GM12878 (cell line): ENCODE data around the gene REEP3. TPM values are rescaled to one million over a fixed set of nuclear protein-coding genes. Genes with fewer than 3 reads are reported as not detected.

ENCODE experiments used
- ATAC-seq: fragments of 200-7000 bp; cut with Tn5 transposase; 3 replicates; pipeline ENCODE4 v1.9.1; 2020; ENCODE audit warnings: mild to moderate bottlenecking, moderate library complexity
- BruUV-seq: library from RNA; stranded (reverse); fragments of 400-500 nt; replicated peaks from 2 replicates; lab custom pipeline; 2021; lab: Mats Ljungman, UMichigan
- CTCF ChIA-PET: fragments of 300-600 bp; sonication (Branson Sonifier 250); formaldehyde crosslinking; extraction: SDS; loops from one replicate; lab custom pipeline; 2021; ENCODE audit warnings: inconsistent platforms; lab: Yijun Ruan, JAX
- POLR2A ChIA-PET: fragments of 350-600 bp; formaldehyde crosslinking; extraction: SDS; loops from one replicate; lab custom pipeline; 2021; ENCODE audit warnings: inconsistent platforms; lab: Charles Lee
- RAD21 ChIA-PET: fragments of 300-600 bp; sonication (Branson Sonifier 250); formaldehyde crosslinking; loops from one replicate; lab custom pipeline; 2023; ENCODE audit warnings: antibody characterized with exemption; ENCODE audit not compliant: unreplicated experiment; lab: Charles Lee
- SMC1A ChIA-PET: fragments of 300-600 bp; sonication (Branson Sonifier 250); formaldehyde crosslinking; loops from one replicate; lab custom pipeline; 2023; ENCODE audit not compliant: unreplicated experiment, uncharacterized antibody; lab: Charles Lee
- DNase-seq: peaks from one replicate; pipeline ENCODE4 v3.0.0-alpha.2; 2011; ENCODE audit warnings: low read depth, low spot score
- FAIRE-seq: peaks from 3 replicates; lab custom pipeline; 2011; peaks lifted over from hg19 to GRCh38; lab: Jason Lieb, UNC
- H2AFZ ChIP-seq: 2 replicates; pipeline ENCODE4 v1.6.0; 2011; ENCODE audit warnings: low read depth, low read length, control low read depth; ENCODE audit not compliant: control insufficient read depth
- H3K27ac ChIP-seq: 2 replicates; pipeline ENCODE4 v1.5.1; 2011; ENCODE audit warnings: control low read depth; ENCODE audit not compliant: control insufficient read depth, insufficient read depth
- H3K27me3 ChIP-seq, 2 experiments: replicated peaks in 1 of 2; 2 replicates each; pipeline versions ENCODE4 v1.6.0 to v1.6.1; 2011; ENCODE audit warnings: low read length in 1 of 2; ENCODE audit not compliant: control insufficient read depth in 2 of 2, insufficient read depth in 2 of 2
- H3K36me3 ChIP-seq, 2 experiments: 2 replicates each; pipeline ENCODE4 v1.5.1; 2011; ENCODE audit warnings: low read length in 1 of 2; ENCODE audit not compliant: control insufficient read depth in 2 of 2, insufficient read depth in 2 of 2
- H3K4me1 ChIP-seq: 2 replicates; pipeline ENCODE4 v1.6.1; 2011; ENCODE audit warnings: mild to moderate bottlenecking, low read length, moderate library complexity, mixed read lengths; ENCODE audit not compliant: control insufficient read depth, insufficient read depth
- H3K4me2 ChIP-seq: 2 replicates; pipeline ENCODE4 v1.6.0; 2011; ENCODE audit warnings: control low read depth; ENCODE audit not compliant: control insufficient read depth, insufficient read depth
- H3K4me3 ChIP-seq: fragments of 200-600 bp; sonication (generic); 2 replicates; pipeline ENCODE4 v1.5.1; 2016
- H3K79me2 ChIP-seq: 2 replicates; pipeline ENCODE4 v1.6.0; 2011; ENCODE audit warnings: low read length; ENCODE audit not compliant: control insufficient read depth, insufficient read depth
- H3K9ac ChIP-seq: 2 replicates; pipeline ENCODE4 v1.8.0; 2011; ENCODE audit warnings: low read length, control low read depth, mixed read lengths; ENCODE audit not compliant: control insufficient read depth, insufficient read depth
- H3K9me3 ChIP-seq: replicated peaks from 3 replicates; pipeline ENCODE4 v1.5.1; 2011; ENCODE audit warnings: mild to moderate bottlenecking, low read length; ENCODE audit not compliant: control insufficient read depth, insufficient read depth
- H4K20me1 ChIP-seq: 2 replicates; pipeline ENCODE4 v1.6.0; 2011; ENCODE audit not compliant: control insufficient read depth, insufficient read depth
- BRCA1 ChIP-seq: IDR thresholded peaks from 2 replicates; pipeline ENCODE4 v1.6.1; 2011; ENCODE audit warnings: low read depth, low read length, improper control_type of control experiment
- CHD1 ChIP-seq: IDR thresholded peaks from 2 replicates; pipeline ENCODE4 v1.6.1; 2012; ENCODE audit warnings: low read depth, low read length, improper control_type of control experiment
- EGR1 ChIP-seq, 2 experiments: IDR thresholded peaks; 1 replicate in 1 of 2; 2 replicates in 1 of 2; pipeline ENCODE4 v1.6.1; 2011 to 2012; ENCODE audit warnings: low read depth in 2 of 2, low read length in 2 of 2, borderline replicate concordance in 1 of 2, mild to moderate bottlenecking in 1 of 2, moderate library complexity in 1 of 2
- HDGF ChIP-seq: fragments of 450-650 bp; IDR thresholded peaks from 2 replicates; pipeline ENCODE4 v1.6.1; 2016; ENCODE audit warnings: antibody characterized with exemption
- IKZF2 ChIP-seq, 2 experiments: fragments of 450-650 bp; IDR thresholded peaks; 2 replicates each; pipeline ENCODE4 v1.6.1; 2017; ENCODE audit warnings: mild to moderate bottlenecking in 2 of 2, moderate library complexity in 2 of 2
- NKRF ChIP-seq: fragments of 450-650 bp; conservative IDR thresholded peaks from 2 replicates; pipeline ENCODE4 v1.6.1; 2017; ENCODE audit warnings: mild to moderate bottlenecking, moderate library complexity
- PAX5 ChIP-seq: IDR thresholded peaks from 2 replicates; pipeline ENCODE4 v1.6.1; 2011; ENCODE audit warnings: low read depth, low read length, borderline replicate concordance
- SRF ChIP-seq, 2 experiments: IDR thresholded peaks; 2 replicates each; pipeline ENCODE4 v1.6.1; 2011; ENCODE audit warnings: low read depth in 2 of 2, low read length in 2 of 2, mild to moderate bottlenecking in 1 of 2, moderate library complexity in 1 of 2
- STAT3 ChIP-seq: IDR thresholded peaks from 2 replicates; pipeline ENCODE4 v1.6.1; 2011; ENCODE audit warnings: low read depth, low read length, improper control_type of control experiment
- ZBED1 ChIP-seq: IDR thresholded peaks from 2 replicates; pipeline ENCODE4 v1.6.1; 2016; ENCODE audit warnings: borderline replicate concordance
- ZBTB40 ChIP-seq: fragments of 450-650 bp; IDR thresholded peaks from 2 replicates; pipeline ENCODE4 v1.6.1; 2016; ENCODE audit warnings: mild to moderate bottlenecking, moderate library complexity, borderline replicate concordance
- ZNF217 ChIP-seq: fragments of 450-650 bp; IDR thresholded peaks from 2 replicates; pipeline ENCODE4 v1.6.1; 2017; ENCODE audit warnings: antibody characterized with exemption, mild to moderate bottlenecking
- ZNF384 ChIP-seq: IDR thresholded peaks from 2 replicates; pipeline ENCODE4 v1.6.1; 2012; ENCODE audit warnings: low read depth, mild to moderate bottlenecking, low read length, improper control_type of control experiment, borderline replicate concordance
- WGBS: methylation state at CpG from one replicate; pipeline ENCODE4 v1.1.6; 2016; ENCODE audit warnings: low lambda C conversion rate; ENCODE audit not compliant: insufficient replicate concordance, insufficient coverage; ENCODE audit errors: missing lambda C conversion rate; 5-methylcytosine and 5-hydroxymethylcytosine counted together
- in situ Hi-C: fragments of 300-500 bp; cut with MboI; formaldehyde crosslinking; loops from 9 replicates; pipeline ENCODE4 v1.14.3; 2018; ENCODE audit warnings: mixed read lengths
- intact Hi-C: fragments of 100-400 bp; cut with micrococcal nuclease; formaldehyde crosslinking; loops from one replicate; pipeline ENCODE4 v1.14.2; 2022; ENCODE audit not compliant: unreplicated experiment
- polyA plus RNA-seq, 11 experiments: library from polyadenylated mRNA; depleted of rRNA in 4 of 11; unstranded in 6 of 11; stranded (reverse) in 5 of 11; fragments of >200 nt; fragmentation: Nextera tagmentation in 4 of 11; fragmentation: Illumina TruSeq in 1 of 11; extraction: Ambion mirVana in 4 of 11; extraction: Trizol in 1 of 11; gene quantifications; 1 replicate in 1 of 11; 2 replicates in 10 of 11; pipeline versions ENCODE4 v1.2.1 to v1.2.3, GENCODE V29; 2011 to 2016; ENCODE audit warnings: inconsistent platforms in 2 of 11, missing spikeins in 2 of 11, low read depth in 1 of 11
- total RNA-seq, 4 experiments: library from RNA; depleted of rRNA in 3 of 4; stranded (reverse); fragments of >200 nt in 3 of 4; fragmentation: Illumina TruSeq in 1 of 4; extraction: Trizol in 1 of 4; gene quantifications; 2 replicates each; pipeline versions ENCODE4 v1.2.1 to v1.2.3, GENCODE V29; 2013 to 2021

REEP3 gene
- total and polyA plus RNA-seq, 10 of the 15 experiments (the other 5 are each of a cell fraction or from before 2014, with no cell fraction given), result 4.9 to 25.9 (median 16.2) TPM

GRCh38 chr10:63537536-63537935 is 16.3 kb downstream of the REEP3 start:
- ChIA-PET POLR2A (interaction anchor here (0.5 to 0.6 kb wide), 2 partner anchors 19 to 270 kb away, joined by 3 to 5 read pairs; no protein-coding TSS in a partner anchor), SMC1A (interaction anchor here (0.7 to 3.7 kb wide), 7 partner anchors 12 to 99 kb away, joined by 3 to 16 read pairs (median 4); no protein-coding TSS in a partner anchor), RAD21 (no interaction called here), CTCF (interaction anchor here (1.3 to 1.4 kb wide), 2 partner anchors 9 to 183 kb away, joined by 3 read pairs; no protein-coding TSS in a partner anchor)
- no peak overlapping the region for H3K27ac ChIP-seq
- FAIRE-seq, result no peak
- no peaks in the 10 kb centered on the region for H3K27me3 ChIP-seq
- DNase-seq, result no peak
- no peaks in the 10 kb centered on the region for H4K20me1 ChIP-seq
- H3K4me1 ChIP-seq, result no peaks in the 10 kb centered on the region
- BruUV-seq, result no TSS peak
- no peak overlapping the region for H3K9ac ChIP-seq
- no peaks in the 10 kb centered on the region; the same call in 2 of the 3 replicates for H3K9me3 ChIP-seq
- H3K79me2 ChIP-seq, result peaks cover 4% of the 10 kb centered on the region
- intact Hi-C loops, result loop anchor here (10.0 kb wide), 1 partner anchor 187 kb away; no protein-coding TSS in a partner anchor
- in situ Hi-C loops, result no loop called here
- H3K4me2 ChIP-seq, result no peak overlapping the region
- ATAC-seq, result no peak
- H2AFZ ChIP-seq, result no peak overlapping the region
- no peak for TF ChIP-seq CHD1
- no peak for TF ChIP-seq BRCA1
- TF ChIP-seq ZNF384, result no peak
- no peak for TF ChIP-seq HDGF
- no peak for TF ChIP-seq ZBTB40
- TF ChIP-seq IKZF2 (IDR thresholded peaks at IDR 0.05), result no peak
- TF ChIP-seq SRF (IDR thresholded peaks at IDR 0.05; ENCODE audit: low read depth in 2 of 2, low read length in 2 of 2), result no peak
- TF ChIP-seq PAX5, result no peak
- no peak for TF ChIP-seq ZBED1
- TF ChIP-seq ZNF217, result no peak
- no peak for TF ChIP-seq STAT3
- no peak for TF ChIP-seq EGR1 (IDR thresholded peaks at IDR 0.05; ENCODE audit: borderline replicate concordance in 1 of 2, low read depth in 2 of 2, low read length in 2 of 2)
- no peak for TF ChIP-seq NKRF
- no peaks in the 10 kb centered on the region for H3K36me3 ChIP-seq
- WGBS, result 95% methylated on average over 3 of the region's 3 CpGs
- H3K4me3 ChIP-seq, result no peak overlapping the region
